SIG-M5 treated with dmso at 0.1 percent for 504 hours (cell line): ENCODE data around the gene GIMAP1.

ENCODE experiments used
- DNase-seq: peaks from one replicate; lab custom pipeline; 2025; ENCODE audit not compliant: unreplicated experiment; lab: John Stamatoyannopoulos, UW

GIMAP1 gene

DNA sequence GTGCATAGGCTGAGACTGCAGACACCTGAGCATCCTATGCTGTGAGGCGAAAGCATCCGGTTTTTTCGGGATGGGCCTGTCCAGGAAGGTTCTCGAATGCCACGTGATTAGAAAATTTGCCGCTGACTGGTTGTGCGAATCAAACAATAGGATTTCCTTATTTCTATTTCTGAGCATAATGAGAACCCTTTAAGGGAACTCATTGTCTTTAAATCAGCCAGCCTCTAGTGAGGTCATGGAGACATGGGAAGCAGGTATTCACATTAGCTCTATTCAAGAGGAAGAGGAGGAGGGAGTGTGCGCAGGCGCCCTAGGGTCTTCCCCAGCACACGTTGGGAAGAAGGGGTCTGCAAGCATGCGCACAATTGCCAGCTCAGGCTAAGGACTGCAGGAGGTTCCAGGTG lies 5.6 kb downstream of the GIMAP1 start:
- DNase-seq: no peak

DNA sequence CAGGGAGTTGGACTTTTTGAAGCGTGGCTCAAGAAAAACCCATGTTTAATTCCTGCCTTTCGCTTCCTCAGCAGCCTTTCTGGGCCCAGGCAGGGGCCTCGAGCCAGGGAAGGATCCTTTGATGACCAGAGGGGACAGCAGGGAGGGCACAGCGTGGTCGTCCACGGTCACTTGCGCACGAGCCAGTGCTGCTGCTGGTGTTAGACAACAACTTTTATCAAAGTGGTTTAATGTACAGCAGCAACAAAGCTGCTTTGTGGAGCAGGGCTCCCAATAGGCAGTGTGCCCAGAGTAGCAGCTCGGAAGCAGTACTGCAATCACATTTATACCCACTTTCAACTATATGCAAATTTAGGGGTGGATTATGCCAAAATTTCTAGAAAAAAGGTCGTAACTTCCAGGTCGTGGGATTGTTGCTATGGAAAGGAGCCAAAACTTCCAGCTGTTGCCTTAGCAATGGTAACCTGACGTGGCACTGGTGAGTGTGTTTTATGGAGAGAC lies 6.1 kb downstream of the GIMAP1 start:
- DNase-seq: no peak

DNA sequence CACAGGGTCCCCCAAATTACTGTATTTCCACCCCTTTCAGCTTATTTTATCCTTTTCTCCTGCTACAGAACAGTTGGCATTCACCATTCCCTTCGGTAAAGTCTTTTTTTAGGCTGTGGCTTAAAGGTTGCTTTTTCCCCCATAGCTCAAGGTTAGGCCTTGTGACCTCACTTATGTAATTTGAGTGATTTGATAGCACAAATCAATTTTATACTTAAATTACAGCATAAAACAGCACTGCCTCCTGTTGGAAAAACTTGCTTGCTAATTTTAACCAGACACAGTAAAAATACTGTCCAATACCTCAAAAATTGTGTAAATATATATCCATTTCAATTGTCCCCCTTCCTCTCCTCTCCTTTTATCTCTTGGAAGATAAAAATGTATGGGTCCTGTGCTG lies 7.1 kb downstream of the GIMAP1 start:
- DNase-seq: no peak

DNA sequence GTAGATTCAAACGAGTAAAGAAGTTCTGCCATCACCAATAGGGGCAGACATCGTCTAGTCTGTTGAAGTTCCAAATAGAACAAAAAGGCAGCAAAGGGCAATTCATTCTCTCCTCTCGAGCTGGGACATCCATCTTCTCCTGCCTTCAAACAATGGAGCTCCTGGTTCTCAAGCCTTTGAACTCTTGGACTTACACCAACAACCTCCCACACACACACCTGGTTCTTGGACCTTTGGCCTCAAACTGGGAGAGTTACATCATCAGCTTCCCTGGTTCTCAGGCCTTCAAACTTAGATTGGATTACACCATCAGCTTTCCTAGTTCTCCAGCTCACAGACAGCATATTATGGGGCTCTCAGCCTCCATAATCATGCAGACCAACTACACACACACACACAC lies 11.0 kb downstream of the GIMAP1 start:
- DNase-seq: no peak

DNA sequence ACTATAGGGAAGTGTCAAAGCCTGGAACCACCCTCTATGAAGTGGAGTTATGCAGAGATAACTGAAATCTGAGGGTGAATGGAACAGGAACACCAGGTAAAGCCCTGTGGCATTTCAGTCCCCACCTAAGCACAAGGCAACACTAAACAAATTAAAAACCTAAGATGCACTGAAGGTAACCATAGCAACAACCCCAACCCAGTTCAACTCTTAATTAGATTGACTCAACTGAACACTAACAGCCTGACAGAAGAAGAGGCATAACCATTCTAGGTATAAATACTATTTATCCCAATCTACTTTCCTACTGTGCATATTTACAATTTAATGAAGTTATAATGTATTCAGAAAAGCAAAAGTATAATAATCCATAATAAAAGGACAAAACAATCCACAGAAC lies 11.6 kb downstream of the GIMAP1 start:
- no peak for DNase-seq

DNA sequence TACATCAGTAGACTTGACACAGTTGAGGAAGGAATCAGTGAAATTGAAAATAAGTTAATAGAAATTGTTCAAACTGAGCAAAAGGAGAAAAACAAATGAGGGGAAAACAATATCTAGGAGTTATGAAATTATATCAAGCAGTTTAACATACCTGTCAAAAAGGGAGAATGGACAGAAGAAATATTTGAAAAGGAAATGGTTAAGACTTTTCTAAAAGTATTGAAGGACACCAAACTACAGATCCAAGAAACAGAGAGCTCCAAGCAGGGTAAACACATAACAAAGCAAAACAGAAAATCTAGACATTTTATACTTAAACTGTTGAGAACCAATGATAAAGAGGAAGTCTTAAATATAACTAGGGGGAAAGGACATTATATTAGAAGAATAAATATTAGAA lies 12.2 kb downstream of the GIMAP1 start:
- no peak for DNase-seq

DNA sequence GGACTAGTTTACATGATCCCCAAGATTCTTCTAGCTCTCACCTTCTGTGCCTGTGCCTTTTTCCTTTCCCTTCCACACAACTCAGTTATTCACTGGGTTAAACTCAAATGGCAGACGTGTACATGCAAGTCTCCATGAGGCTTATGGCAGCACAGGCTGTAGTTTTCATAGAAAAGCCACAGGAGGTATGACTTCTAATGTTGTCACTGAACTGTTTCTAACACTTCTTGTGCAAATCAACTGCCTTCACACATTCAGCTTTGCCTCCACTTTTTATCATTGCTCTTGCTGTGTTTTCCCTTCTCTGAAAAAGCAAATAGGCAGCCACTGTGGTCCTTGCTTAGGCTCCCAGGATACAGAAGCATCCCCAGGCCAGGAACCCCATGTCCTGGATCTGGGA lies 15.5 kb downstream of the GIMAP1 start:
- no peak for DNase-seq

DNA sequence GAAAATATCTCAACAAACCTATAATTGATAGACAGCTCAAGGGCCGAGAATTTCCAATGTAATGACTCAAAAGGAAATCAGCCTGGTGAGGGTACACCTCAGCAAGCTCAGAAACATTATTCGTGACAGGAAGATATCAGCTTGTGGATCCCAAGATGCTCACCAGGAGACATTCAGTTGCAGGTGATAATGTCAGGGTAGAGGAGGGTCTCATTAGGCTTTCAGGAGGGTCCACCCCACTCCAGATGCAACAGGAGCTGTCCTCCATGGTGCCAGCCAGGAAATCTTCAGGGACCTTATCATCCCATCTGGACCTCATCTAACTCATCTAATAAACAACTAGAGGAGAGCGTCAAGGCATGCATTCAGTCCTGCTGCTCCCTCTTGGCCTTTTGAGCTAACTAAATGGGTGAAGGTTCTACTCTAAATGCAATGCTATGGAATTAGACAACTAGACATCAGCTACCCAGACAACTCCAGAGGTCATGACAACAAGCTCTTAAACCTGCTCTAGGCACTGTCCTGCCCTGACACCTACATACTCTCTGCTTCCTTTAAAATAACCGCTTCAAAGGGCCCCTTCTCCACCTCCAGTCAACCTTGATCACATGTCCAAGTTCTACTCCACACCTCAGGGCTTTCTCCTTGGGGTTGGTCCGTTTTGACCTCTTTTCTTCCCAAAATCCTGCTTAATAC lies 16.5 kb downstream of the GIMAP1 start:
- no peak for DNase-seq

DNA sequence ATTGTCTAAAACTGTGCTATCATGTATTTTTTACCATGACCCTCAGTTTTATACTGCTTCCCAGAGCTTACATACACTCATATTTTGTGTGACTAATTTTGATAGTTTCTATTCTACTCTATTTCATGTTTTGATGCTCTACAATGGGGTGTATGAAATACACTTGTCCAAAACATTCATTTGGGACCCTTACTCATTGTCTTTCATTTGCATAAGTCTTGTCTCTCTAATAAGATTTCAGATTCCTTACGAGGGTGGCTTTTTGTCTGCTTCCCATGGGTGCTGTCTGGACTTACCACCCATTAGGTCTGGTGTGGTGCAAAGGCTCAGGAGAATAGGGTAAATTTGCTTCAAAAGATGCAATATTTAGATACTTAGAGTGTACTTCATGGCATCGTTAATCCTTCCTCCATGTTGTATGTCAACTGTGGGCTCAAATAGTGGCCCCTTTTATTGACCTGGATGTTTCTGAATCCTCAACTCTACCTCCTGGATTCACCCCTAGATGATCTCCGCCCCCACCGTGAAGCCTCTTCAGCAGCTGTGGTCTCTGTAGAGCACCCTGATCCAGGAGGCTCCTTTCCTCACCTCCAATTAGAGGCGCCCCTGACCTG lies 17.2 kb downstream of the GIMAP1 start:
- DNase-seq: no peak

DNA sequence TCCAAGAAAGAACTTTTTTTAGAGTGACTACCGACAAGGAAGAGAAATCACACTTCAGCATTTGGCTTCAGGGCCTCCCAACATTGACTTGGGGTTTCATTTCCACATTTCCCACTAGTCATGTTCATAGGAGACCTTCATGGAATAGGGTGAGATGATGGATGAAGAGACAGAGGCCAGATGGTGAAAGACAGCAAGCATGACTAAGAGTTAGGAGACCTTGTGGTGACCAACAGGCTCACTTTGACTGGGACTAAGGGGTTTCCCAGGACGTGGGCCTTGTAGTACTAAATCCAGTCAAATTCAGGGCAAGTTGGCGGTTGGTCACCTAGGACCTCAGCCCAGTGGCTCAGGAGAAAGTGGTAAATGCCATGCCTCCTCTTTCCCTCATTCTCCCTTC lies 17.8 kb downstream of the GIMAP1 start:
- no peak for DNase-seq

DNA sequence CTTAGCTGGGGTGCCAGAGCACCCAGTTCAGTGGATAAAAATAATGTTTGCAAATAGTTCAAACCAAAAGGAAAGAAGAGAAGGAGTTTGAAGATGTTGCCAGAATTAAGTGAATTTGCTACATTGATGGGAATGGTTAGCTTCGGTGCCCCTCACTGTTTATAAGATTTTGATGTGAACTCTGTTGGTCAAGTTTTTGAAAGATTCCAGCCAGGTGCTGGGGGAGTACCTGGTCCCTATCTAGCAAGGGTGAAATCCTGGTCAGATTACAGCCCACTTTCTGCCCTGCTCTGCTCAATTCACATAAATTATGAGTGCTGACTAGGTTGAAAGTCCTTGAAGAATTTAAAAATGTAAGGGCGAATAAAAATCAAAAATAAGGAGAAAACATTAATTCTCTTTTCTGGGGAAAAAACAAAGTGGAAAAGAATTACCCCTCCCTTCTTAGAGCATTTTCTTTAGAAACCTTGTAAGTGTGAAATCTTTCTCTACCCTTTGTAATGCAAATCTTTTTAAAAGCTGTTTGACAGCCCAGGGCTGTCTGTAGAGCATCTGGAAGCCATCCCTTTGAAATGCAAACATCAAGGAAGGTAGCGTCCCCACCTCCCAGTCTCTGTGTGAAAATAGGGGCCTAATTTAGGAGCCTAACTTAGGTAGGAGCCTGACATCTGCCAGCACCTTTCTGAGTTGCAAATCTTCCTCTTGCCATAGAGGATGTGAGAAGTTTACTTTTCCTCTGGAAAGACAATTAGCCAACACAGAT lies 19.4 kb downstream of the GIMAP1 start:
- DNase-seq: no peak

DNA sequence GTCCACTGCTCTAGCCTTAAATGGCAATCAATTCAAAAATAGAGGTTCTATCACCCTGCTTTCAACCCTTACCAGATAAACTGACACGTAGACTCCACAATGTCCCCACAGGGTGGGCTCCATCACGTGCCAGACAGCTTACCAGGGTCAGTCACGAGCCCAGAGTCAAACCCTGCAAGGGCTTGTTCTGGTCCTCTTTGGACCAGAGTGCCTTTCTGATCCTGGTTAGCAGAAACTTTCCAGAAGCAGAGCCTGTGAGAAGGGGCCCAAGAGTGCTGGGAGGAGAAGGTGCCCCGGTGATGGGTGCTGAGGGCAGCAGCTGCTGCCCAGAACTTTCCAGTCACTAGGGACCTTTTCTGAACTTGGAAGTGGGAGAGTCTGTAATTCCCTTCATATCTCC lies 20.5 kb downstream of the GIMAP1 start:
- DNase-seq: no peak

DNA sequence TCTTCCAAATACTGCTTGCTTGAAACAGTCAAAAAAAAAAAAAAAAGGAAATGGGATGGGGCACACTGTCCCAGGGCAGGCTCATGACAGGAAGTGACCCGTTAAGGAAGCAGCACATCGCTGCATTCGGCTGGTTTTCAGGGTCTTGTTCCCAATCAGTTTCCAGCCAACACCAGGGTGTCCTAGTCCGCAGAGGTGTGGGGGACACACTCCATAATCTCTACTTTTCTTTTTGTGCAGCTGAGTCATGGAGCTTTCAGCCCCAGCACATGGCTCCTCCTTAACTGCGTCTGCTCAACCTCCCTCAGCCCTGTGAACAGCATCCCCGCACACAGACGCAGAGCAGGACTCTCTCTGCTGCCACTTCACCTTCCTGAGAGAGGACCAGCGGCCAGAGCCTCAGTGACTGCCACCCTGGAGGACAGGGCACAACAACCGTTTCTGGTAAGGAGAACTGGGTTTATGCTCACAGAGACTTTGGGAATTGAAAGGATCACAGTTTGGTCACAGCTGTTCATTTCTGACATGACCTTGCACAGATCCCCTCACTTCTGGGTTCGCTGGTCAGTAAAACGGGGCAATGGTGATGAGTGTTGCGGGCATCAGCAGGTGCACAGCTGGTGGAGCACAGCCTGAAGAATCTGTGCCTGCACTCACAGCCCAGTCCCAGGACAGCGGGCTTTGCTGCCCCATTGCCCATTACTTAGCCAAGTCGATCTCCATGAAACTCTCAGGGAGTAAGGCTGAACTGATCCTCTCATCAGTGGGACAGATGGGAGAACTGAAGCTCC lies 21.0 kb downstream of the GIMAP1 start, which contains the start of gene GIMAP5:
Gene GIMAP5, plus strand, starts transcription at position 154 of the 791 bp plus-strand sequence. CDS start 3,467 bp downstream, outside the sequence.
- no peak for DNase-seq

DNA sequence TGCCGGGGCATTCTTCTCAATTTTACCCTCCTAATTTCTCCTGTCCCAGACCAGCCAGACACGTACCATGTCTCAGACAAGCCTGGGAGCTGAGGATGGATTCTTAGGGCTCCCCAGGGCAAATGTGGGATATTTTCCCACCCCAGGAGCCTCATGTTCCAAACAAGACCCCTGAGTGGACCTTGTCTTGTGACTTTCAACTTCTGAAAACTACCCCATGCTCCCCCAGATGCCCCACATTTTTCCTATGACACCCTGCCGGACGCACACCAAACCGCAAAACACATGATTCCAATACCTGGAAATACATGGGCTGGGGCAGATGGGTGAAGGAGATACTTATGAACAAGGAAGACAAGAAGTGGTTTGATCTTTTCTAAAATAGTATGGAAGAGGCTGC lies 21.7 kb downstream of the GIMAP1 start:
- DNase-seq: no peak

DNA sequence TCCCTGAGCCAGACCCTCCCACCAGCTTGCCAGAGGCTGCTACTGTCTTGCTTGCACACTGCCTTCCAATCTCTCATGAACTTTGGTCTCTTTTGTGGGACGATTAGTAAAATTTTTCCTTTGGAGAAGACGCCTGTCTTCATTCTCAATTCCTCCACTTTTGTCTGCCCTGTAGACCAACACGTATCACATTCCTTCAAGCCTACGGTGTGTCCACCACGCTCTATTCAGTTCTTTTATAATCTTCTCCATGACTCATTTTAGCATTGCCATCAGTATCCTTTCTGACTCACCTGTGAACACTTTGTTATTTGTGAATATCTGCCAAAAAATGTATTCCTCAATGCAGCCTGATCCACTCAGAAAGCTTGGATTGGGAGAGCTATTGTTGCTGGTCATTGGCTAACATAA lies 22.2 kb downstream of the GIMAP1 start:
- DNase-seq: no peak

DNA sequence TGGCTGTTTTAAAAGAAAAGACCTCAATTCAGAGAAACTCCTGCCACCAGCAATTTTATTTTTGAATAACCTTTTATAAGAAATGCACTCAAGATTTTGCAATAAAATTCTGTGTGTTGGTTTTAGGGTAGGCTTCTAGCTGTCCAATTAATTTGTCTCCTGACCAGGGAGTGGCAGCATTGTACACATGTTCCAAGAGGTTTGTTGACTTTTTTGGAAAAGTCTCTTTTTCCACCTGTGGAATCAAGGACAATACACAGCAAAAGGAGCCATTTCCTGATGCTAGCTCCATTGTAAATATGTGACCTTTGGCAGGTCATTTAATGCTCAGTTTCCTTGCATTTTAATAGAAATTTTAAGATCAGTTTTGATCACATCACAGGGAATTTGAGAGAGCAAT lies 22.6 kb downstream of the GIMAP1 start:
- DNase-seq: no peak

DNA sequence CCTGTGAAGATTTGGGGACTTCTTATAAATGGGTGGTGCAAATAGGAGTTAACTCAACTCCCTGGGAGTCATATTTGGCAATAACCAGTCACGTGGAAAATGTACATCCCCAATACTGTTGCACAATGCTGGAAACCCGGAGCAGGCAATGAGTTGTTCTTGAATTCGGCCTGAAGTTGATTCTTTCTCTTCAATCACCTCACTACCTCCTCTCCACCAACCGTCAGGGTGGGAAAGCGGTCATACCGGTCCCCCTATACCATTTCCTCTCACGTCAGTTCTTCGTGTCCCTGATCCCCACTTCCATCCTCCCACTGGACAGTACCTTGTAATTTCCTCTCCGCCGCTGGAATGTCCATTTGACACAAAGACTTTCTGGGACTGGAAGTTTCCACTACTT lies 23.6 kb downstream of the GIMAP1 start:
- DNase-seq: peak; percentile 8

DNA sequence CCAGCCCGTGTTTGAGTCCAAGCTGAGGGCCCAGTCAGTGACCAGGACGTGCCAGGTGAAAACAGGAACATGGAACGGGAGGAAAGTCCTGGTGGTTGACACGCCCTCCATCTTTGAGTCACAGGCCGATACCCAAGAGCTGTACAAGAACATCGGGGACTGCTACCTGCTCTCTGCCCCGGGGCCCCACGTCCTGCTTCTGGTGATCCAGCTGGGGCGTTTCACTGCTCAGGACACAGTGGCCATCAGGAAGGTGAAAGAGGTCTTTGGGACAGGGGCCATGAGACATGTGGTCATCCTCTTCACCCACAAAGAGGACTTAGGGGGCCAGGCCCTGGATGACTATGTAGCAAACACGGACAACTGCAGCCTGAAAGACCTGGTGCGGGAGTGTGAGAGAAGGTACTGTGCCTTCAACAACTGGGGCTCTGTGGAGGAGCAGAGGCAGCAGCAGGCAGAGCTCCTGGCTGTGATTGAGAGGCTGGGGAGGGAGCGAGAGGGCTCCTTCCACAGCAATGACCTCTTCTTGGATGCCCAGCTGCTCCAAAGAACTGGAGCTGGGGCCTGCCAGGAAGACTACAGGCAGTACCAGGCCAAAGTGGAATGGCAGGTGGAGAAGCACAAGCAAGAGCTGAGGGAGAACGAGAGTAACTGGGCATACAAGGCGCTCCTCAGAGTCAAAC lies 26.0 kb downstream of the GIMAP1 start:
- DNase-seq: no peak

DNA sequence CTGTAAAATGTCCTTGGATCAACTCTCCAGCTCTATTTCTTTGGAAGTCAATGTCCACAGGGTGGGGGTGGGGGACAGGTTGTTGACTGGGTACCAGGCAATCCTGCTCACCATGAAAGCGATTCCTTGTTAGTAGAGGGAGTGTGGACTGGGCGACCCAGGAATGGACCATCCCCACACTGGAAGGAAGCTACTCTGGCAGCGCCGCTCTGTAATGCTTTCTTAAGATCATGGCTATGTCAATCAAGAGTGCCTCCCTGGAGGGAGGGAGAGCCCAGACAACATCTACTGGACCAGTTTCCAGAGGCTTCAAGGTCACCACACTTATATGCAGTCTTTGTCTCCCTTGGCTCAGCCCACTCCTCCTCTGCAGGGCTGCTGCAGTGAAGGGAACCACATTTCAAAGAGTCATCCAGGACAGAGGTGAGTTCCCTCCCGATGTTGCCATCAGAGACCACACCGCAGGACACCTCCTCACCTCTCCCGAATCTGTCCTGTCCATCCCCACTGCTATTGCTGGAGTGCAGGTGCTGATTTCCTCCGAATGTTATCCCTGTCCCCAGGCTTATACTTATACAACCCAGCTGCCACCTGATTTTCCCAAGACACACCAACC lies 27.7 kb downstream of the GIMAP1 start:
- DNase-seq: no peak

DNA sequence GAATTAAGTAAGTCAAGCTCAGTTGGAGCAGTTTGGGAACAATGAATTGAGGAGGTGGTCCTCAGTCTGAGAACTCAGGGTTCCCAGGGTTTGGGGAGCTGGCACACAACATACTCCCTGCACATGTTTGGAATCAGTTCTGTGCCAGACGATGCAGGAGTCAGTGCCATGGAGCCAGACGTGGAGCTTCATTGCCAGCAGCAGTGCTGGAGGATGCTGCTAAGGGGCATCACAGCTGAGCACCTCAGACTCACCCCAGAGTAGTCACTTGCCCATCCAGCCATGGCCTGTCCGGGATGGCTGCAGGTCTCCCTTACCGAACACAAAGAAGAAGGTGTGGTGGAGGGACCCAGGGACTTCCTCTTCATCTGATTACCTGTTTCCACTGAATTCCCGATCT lies 28.7 kb downstream of the GIMAP1 start:
- no peak for DNase-seq
